ENCODE results near the gene HSPB8.
A peak's percentile ranks its signal among the peaks of the same experiment; 100 is the strongest.

Gene HSPB8

GRCh38 chr12:119153477-119154434, 25.0 kb upstream of the HSPB8 start:
- H3K9me3 ChIP-seq (ENCODE audit: insufficient read depth, low read depth, low read length): peaks cover 5% of the 10 kb centered on the region; the same call in 1 of the 2 replicates
- peak overlapping the region; percentile 99 for H3K27ac ChIP-seq (ENCODE audit: low read length)
- peak overlapping the region; percentile 84 for H3K4me3 ChIP-seq (ENCODE audit: low read length)
- peaks cover 9% of the 10 kb centered on the region for H3K4me1 ChIP-seq (ENCODE audit: insufficient read depth, low read length)
- no peaks in the 10 kb centered on the region for H3K27me3 ChIP-seq (ENCODE audit: insufficient read depth, low read length)
- H3K36me3 ChIP-seq (ENCODE audit: insufficient read depth, low read depth, low read length): peaks cover 9% of the 10 kb centered on the region; the same call in 1 of the 2 replicates
- H3K9ac ChIP-seq (ENCODE audit: low read depth, low read length): peak overlapping the region; percentile 97

- Histone ChIP-seq H3K4me3 (ENCODE audit: low read length) (peak overlapping the region; percentile 84), H3K27ac (ENCODE audit: low read length) (peak overlapping the region; percentile 99), H3K9ac (ENCODE audit: low read depth, low read length) (peak overlapping the region; percentile 97), H3K9me3 (ENCODE audit: insufficient read depth, low read depth, low read length) (peaks cover 5% of the 10 kb centered on the region; the same call in 1 of the 2 replicates), H3K36me3 (ENCODE audit: insufficient read depth, low read depth, low read length) (peaks cover 9% of the 10 kb centered on the region; the same call in 1 of the 2 replicates), H3K4me1 (ENCODE audit: insufficient read depth, low read length) (peaks cover 9% of the 10 kb centered on the region), H3K27me3 (ENCODE audit: insufficient read depth, low read length) (no peaks in the 10 kb centered on the region)
Observed at GRCh38 chr12:119154435-119154818, 24.3 kb upstream of the HSPB8 start.

GRCh38 chr12:119156401-119157044, 22.2 kb upstream of the HSPB8 start:
- Histone ChIP-seq H3K4me1 (ENCODE audit: insufficient read depth, low read length) (peaks cover 9% of the 10 kb centered on the region), H3K4me3 (ENCODE audit: low read length) (no peak overlapping the region), H3K9ac (ENCODE audit: low read depth, low read length) (no peak overlapping the region), H3K36me3 (ENCODE audit: insufficient read depth, low read depth, low read length) (peaks cover 6% of the 10 kb centered on the region; the same call in 1 of the 2 replicates), H3K27ac (ENCODE audit: low read length) (no peak overlapping the region), H3K9me3 (ENCODE audit: insufficient read depth, low read depth, low read length) (peaks cover 5% of the 10 kb centered on the region; the same call in 1 of the 2 replicates), H3K27me3 (ENCODE audit: insufficient read depth, low read length) (no peaks in the 10 kb centered on the region)

- Histone ChIP-seq H3K4me3 (ENCODE audit: low read length) (no peak overlapping the region), H3K36me3 (ENCODE audit: insufficient read depth, low read depth, low read length) (no peaks in the 10 kb centered on the region; the same call in 1 of the 2 replicates), H3K27ac (ENCODE audit: low read length) (no peak overlapping the region), H3K9me3 (ENCODE audit: insufficient read depth, low read depth, low read length) (no peaks in the 10 kb centered on the region), H3K4me1 (ENCODE audit: insufficient read depth, low read length) (peaks cover 9% of the 10 kb centered on the region), H3K9ac (ENCODE audit: low read depth, low read length) (no peak overlapping the region), H3K27me3 (ENCODE audit: insufficient read depth, low read length) (no peaks in the 10 kb centered on the region)
Observed at GRCh38 chr12:119157528-119157927, 21.2 kb upstream of the HSPB8 start.

GRCh38 chr12:119157978-119158377, 20.8 kb upstream of the HSPB8 start:
- no peaks in the 10 kb centered on the region; the same call in 1 of the 2 replicates for H3K36me3 ChIP-seq (ENCODE audit: insufficient read depth, low read depth, low read length)
- peaks cover 6% of the 10 kb centered on the region for H3K4me1 ChIP-seq (ENCODE audit: insufficient read depth, low read length)
- H3K4me3 ChIP-seq (ENCODE audit: low read length): no peak overlapping the region
- no peak overlapping the region for H3K9ac ChIP-seq (ENCODE audit: low read depth, low read length)
- H3K9me3 ChIP-seq (ENCODE audit: insufficient read depth, low read depth, low read length): no peaks in the 10 kb centered on the region
- no peaks in the 10 kb centered on the region for H3K27me3 ChIP-seq (ENCODE audit: insufficient read depth, low read length)
- no peak overlapping the region for H3K27ac ChIP-seq (ENCODE audit: low read length)

- no peaks in the 10 kb centered on the region; the same call in 1 of the 2 replicates for H3K36me3 ChIP-seq (ENCODE audit: insufficient read depth, low read depth, low read length)
- H3K4me1 ChIP-seq (ENCODE audit: insufficient read depth, low read length): 0 out of 2 replicates have a peak, but pooled peaks cover 4% of the 10 kb centered on the region
- H3K9me3 ChIP-seq (ENCODE audit: insufficient read depth, low read depth, low read length): no peaks in the 10 kb centered on the region
- no peak overlapping the region for H3K4me3 ChIP-seq (ENCODE audit: low read length)
- H3K9ac ChIP-seq (ENCODE audit: low read depth, low read length): no peak overlapping the region
- H3K27ac ChIP-seq (ENCODE audit: low read length): no peak overlapping the region
- no peaks in the 10 kb centered on the region for H3K27me3 ChIP-seq (ENCODE audit: insufficient read depth, low read length)
Observed at GRCh38 chr12:119158402-119158801, 20.3 kb upstream of the HSPB8 start.

GRCh38 chr12:119159844-119160243, 18.9 kb upstream of the HSPB8 start:
- Histone ChIP-seq H3K9me3 (ENCODE audit: insufficient read depth, low read depth, low read length) (no peaks in the 10 kb centered on the region), H3K36me3 (ENCODE audit: insufficient read depth, low read depth, low read length) (no peaks in the 10 kb centered on the region; the same call in 1 of the 2 replicates), H3K27me3 (ENCODE audit: insufficient read depth, low read length) (no peaks in the 10 kb centered on the region; the same call in 1 of the 2 replicates), H3K4me3 (ENCODE audit: low read length) (no peak overlapping the region), H3K9ac (ENCODE audit: low read depth, low read length) (no peak overlapping the region), H3K4me1 (ENCODE audit: insufficient read depth, low read length) (0 out of 2 replicates have a peak, but pooled peaks cover 2% of the 10 kb centered on the region), H3K27ac (ENCODE audit: low read length) (no peak overlapping the region)

- Histone ChIP-seq H3K9ac (ENCODE audit: low read depth, low read length) (no peak overlapping the region), H3K4me1 (ENCODE audit: insufficient read depth, low read length) (peaks cover 10% of the 10 kb centered on the region; the same call in 1 of the 2 replicates), H3K27me3 (ENCODE audit: insufficient read depth, low read length) (no peaks in the 10 kb centered on the region; the same call in 1 of the 2 replicates), H3K36me3 (ENCODE audit: insufficient read depth, low read depth, low read length) (no peaks in the 10 kb centered on the region), H3K27ac (ENCODE audit: low read length) (no peak overlapping the region), H3K9me3 (ENCODE audit: insufficient read depth, low read depth, low read length) (no peaks in the 10 kb centered on the region), H3K4me3 (ENCODE audit: low read length) (no peak overlapping the region)
Observed at GRCh38 chr12:119167902-119168301, 10.8 kb upstream of the HSPB8 start.

GRCh38 chr12:119168721-119169120, 10.0 kb upstream of the HSPB8 start:
- H3K27me3 ChIP-seq (ENCODE audit: insufficient read depth, low read length): no peaks in the 10 kb centered on the region; the same call in 1 of the 2 replicates
- H3K4me1 ChIP-seq (ENCODE audit: insufficient read depth, low read length): peaks cover 10% of the 10 kb centered on the region; the same call in 1 of the 2 replicates
- no peaks in the 10 kb centered on the region for H3K36me3 ChIP-seq (ENCODE audit: insufficient read depth, low read depth, low read length)
- no peak overlapping the region for H3K27ac ChIP-seq (ENCODE audit: low read length)
- no peak overlapping the region for H3K4me3 ChIP-seq (ENCODE audit: low read length)
- H3K9me3 ChIP-seq (ENCODE audit: insufficient read depth, low read depth, low read length): no peaks in the 10 kb centered on the region
- no peak overlapping the region for H3K9ac ChIP-seq (ENCODE audit: low read depth, low read length)

- no peaks in the 10 kb centered on the region; the same call in 1 of the 2 replicates for H3K27me3 ChIP-seq (ENCODE audit: insufficient read depth, low read length)
- no peak overlapping the region for H3K9ac ChIP-seq (ENCODE audit: low read depth, low read length)
- peaks cover 10% of the 10 kb centered on the region; the same call in 1 of the 2 replicates for H3K4me1 ChIP-seq (ENCODE audit: insufficient read depth, low read length)
- no peak overlapping the region for H3K4me3 ChIP-seq (ENCODE audit: low read length)
- H3K36me3 ChIP-seq (ENCODE audit: insufficient read depth, low read depth, low read length): no peaks in the 10 kb centered on the region
- no peak overlapping the region for H3K27ac ChIP-seq (ENCODE audit: low read length)
- H3K9me3 ChIP-seq (ENCODE audit: insufficient read depth, low read depth, low read length): no peaks in the 10 kb centered on the region
Observed at GRCh38 chr12:119169150-119169549, 9.6 kb upstream of the HSPB8 start.

GRCh38 chr12:119171291-119171690, 7.4 kb upstream of the HSPB8 start:
- Histone ChIP-seq H3K9ac (ENCODE audit: low read depth, low read length) (no peak overlapping the region), H3K27ac (ENCODE audit: low read length) (no peak overlapping the region), H3K36me3 (ENCODE audit: insufficient read depth, low read depth, low read length) (no peaks in the 10 kb centered on the region), H3K9me3 (ENCODE audit: insufficient read depth, low read depth, low read length) (no peaks in the 10 kb centered on the region), H3K4me1 (ENCODE audit: insufficient read depth, low read length) (peaks cover 13% of the 10 kb centered on the region), H3K27me3 (ENCODE audit: insufficient read depth, low read length) (no peaks in the 10 kb centered on the region), H3K4me3 (ENCODE audit: low read length) (no peak overlapping the region)

Measured in iPS-20b (cell line).